Activated T-helper 9 cell treated with anti-CD3 and anti-CD28 coated beads, Interleukin-2, amount 50 U/mL, for 16 hours (primary cell): ENCODE measurements around the gene KRTAP26-1.

Experiments
- DNase-seq: peaks from one replicate; pipeline ENCODE4 v3.0.0-alpha.2; 2020; ENCODE audit warnings: low read depth

Gene KRTAP26-1, protein sequence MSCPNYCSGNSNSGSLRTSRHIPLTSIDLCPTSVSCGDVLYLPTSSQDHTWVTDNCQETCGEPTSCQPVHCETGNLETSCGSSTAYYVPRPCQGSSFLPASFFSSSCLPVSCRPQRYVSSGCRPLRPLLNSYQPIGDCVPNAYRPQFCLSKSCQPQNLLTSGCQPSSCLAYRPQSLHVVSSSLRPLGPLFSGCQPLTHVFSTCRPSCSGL

DNA sequence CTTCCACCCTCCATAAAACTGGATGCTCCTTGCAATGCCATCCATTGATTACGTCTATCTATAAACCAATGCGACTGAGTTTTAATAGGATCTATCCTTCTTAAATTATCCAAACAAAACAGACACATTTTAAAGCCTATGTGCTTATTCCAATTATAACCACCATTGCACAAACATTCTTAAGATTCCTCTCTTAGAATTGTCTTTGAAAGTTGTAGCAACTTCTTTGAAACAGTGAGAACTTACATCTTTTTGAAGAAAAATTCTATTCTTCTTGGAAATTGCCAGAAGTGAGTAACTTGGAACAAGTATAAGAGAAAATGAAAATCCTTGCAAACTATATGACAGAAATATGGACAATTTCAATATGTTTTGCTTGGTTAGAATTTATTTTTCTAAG is at the start of gene KRTAP26-1:
KRTAP26-1 (minus strand) TSS at position 101 of the 400 bp plus-strand sequence. CDS start 280 bp downstream, outside the sequence.
- DNase-seq = no peak

DNA sequence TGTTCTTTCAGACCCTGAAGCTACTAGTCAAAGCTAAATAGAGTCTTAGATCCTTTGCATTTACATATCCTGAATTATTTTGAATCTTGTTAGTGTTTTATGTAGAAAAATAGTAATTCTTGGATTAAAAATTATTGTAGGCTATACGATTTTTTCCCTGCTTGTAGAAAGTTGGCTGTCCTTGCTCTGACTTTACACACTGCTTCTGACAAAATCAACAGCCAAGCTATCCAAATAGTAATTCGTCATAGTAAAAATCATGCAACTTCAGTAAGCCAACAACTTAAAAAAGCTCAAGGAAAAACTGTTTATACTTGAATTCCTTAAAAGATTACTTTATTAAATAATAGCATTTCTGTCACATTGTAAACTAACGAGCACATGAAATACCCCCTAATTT is 35.8 kb upstream of the KRTAP26-1 start:
- no peak for DNase-seq

GRCh38 chr21:30354308-30355005 is 34.3 kb upstream of the KRTAP26-1 start:
- DNase-seq = no peak

GRCh38 chr21:30351534-30351933 is 31.4 kb upstream of the KRTAP26-1 start:
- no peak for DNase-seq

- DNase-seq = no peak
These were observed 29.5 kb upstream of the KRTAP26-1 start for GRCh38 chr21:30349572-30349971.

DNA sequence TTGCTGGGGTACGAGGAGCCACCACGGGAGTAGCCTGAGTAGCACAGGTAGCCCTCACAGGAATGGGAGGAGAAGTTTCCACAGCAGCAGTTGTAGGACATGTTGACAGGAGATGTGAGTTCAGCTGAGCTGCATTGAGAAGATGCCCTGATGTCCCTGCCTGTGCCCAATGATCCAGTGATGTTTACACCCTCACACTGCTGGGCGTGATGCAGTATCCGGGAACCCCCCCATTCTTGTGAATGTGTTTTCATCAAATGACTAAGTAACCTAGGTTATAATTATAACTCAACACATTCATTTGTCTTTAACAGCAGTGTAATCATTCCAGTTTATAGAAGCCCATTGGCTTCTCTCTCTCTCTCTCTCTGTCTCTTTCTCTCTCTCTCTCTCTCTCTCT is 28.4 kb upstream of the KRTAP26-1 start, which contains the start of gene KRTAP23-1:
KRTAP23-1 (minus strand) TSS at position 101 of the 400 bp plus-strand sequence; CDS start at position 101, 0 bp downstream.
- DNase-seq = no peak

GRCh38 chr21:30345014-30345413 is 24.9 kb upstream of the KRTAP26-1 start:
- DNase-seq = no peak

DNA sequence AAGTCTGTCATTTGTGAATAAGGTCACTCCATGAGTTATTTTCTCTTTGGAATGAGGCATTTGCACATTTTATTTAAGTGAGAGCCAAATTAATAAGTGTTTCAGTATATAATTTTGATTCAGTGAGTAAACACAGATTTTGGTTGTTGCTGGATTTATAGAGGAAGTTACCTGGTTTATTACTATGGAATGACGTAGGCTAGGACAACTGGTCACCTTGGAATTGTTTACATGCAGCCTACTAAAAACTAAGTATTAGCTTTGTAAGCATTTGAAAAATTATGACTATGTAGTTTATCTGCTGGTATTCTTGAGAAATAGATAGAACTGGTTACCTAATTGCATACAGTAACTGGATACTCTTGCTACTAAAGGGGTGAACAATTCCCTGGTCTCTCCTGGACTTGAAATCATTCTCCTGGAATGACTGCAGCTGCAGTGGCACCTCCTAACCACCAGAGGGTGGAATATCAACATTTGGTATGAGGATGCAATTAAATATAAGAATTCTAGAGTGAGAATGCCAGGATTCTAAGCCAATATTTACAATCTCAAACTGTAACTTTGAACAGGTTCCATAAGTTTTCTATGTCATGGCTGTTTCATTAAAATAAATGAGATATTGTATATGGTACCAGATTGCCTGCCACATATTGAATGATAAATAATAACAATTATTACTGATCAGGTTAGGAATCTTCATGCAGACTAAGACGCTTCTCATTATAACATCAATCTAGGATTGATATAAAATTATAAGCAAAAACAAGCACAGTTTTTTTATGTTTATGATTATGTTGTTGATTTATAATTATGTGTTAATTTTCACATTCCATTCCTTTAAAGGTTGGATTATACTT is 20.8 kb upstream of the KRTAP26-1 start:
- no peak for DNase-seq

DNA sequence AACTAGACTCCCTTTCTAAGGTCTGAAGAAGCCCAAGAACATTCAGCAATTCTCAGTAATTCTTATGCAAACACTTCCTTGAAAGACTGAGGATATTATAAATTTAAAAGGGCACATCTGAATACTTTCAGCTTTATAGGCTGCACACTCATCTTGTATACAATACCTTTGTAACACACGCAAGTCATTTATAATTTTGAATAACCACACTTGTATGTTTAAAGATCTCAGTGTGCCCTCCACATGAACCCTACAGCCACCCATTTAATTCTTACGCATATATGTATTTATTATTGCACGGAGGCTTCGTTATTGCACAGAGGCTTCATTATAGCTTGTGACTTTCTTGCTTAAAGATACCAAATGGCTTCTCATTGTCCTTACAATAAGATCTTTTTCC is 18.6 kb upstream of the KRTAP26-1 start:
- no peak for DNase-seq

- no peak for DNase-seq
These were observed 17.7 kb upstream of the KRTAP26-1 start for GRCh38 chr21:30337772-30338171.

DNA sequence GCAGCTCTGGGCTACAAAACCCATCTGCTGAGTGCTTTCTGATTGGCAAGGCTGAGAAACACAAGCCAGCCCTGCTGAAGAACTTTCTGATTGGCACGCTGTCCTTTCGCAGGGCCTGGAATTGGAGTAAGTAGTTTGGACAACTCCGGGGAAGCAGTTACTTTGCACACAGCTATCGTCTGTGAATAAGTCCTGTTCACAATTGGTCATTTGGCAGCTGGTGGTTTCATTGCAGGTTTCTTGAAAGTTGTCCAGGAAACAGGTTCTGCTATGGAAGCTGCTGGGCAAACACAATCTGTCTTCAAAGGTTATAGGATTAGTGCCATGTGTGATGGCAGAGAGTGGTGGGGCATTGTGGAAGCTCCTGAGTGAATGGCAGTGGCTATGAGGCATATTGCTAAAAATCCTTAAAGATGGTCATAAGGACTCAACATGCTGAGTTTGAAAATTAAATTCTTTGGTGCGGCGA is 17.2 kb upstream of the KRTAP26-1 start, which contains the start of gene KRTAP27-1:
KRTAP27-1 (minus strand) TSS at position 419 of the 469 bp plus-strand sequence; CDS start at position 393, 26 bp downstream.
- no peak for DNase-seq

DNA sequence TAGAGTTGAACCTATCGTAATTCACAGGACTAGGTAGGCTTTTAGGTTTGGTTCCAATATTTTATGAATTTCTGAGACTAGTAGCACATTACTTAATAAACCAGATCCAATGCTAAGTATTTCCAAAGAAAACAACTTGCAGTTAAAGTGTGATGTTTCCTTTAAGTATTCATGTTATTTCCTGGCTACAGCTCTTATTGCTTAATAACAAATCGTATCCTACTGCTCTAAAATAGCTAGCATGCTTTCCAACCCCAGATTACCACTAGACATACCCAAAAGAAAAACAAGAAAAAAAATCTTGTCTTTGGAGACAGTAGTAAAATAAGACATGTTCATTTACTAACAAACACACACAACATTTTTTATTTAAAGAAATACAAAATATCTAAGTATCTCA is 16.5 kb upstream of the KRTAP26-1 start:
- DNase-seq = no peak

- DNase-seq = no peak
These were observed 13.6 kb upstream of the KRTAP26-1 start for GRCh38 chr21:30333736-30334135.

DNA sequence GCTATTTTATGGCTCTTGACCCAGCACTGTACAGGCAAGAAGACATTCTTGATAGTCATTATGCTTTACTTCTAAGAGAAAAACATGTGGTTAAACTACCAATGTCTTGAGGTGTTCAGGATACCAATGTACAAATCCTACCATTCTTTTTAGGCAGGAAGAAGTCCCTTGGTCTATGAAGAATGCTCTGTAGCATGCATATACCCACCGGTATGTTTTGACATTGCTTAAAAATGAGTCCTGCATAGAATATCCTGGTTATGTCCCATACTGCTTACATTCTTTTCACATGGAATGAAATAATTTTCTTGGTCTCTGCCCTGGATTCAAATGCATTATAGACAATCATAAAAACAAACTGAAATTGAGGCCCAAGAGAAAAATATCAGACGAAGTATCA is 12.6 kb upstream of the KRTAP26-1 start:
- DNase-seq = no peak

DNA sequence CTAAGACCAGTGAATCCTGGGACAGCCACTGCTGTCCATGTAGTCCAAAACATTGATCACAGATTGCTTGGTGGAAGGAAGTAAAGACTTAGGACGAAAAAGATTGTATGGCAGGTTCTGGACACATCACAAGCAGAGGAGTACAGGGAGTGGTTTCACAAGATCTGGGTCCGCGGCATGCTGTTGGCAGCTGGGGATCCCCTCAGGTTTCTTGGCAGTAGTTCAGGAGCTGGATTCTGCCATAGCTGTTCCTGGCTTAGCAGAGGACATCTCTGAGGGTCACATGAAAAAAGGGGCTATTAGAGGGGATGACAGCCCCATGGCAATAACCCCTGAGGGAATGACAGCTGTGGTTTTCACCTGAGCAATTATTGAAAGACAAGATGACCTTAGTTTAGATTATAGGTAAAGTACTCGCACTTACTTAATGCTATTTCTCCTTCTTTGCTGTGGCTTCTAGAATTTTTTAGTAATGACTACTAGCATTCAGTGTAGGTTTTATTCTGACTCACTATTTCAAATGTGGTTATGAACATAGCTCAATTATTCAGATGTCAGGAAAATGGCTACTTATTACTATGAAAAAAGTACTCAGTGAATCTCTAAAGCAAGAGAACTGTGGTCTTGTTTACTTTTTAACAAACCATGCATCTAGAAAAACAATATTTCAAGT is 9.2 kb upstream of the KRTAP26-1 start:
- no peak for DNase-seq

- DNase-seq = no peak
These were observed 6.3 kb upstream of the KRTAP26-1 start for GRCh38 chr21:30326390-30326789.

- no peak for DNase-seq
These were observed 4.4 kb downstream of the KRTAP26-1 start for GRCh38 chr21:30315701-30316100.

DNA sequence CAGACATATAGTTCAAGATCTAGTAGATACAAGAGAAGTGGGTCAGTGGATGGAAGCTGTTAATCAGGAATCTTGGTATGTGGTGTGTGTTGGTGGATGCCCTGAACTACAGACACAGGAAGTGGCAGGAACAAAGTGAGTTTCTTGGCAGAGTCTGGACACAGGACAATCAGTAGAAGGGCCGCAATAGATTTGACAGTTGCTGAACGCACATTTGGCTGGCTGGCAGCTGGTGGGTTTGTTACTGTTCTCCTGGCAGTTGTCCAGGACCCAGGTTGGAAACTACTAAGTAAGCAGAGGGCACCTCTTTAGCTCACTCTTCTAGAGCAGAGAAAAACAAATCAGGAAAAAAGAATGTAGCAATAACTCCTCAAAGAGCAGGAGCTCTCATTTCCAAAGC is 13.2 kb downstream of the KRTAP26-1 start:
- DNase-seq = no peak

- no peak for DNase-seq
These were observed 15.0 kb downstream of the KRTAP26-1 start for GRCh38 chr21:30305136-30305535.

DNA sequence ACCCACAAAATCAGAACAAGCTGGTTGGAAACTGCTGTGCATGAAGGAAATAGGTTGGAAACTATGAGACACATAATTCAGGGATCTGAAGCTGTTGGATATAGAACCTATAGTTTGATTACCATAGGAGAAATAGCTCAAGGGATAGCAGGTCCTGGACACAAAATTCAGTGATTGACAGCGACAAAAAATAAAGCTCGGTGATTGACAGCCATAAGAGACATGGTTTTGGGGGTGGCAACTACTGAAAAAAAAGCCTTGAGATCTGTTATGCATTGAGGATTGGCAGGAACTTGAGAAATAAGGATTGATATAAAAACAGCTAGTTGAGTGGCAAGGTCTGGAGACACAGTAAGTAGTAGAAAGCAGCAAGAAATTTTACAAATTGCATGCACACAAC is 30.9 kb downstream of the KRTAP26-1 start, which contains the start of gene KRTAP25-1:
KRTAP25-1 (minus strand) TSS at position 300 of the 400 bp plus-strand sequence; CDS start at position 276, 24 bp downstream.
- DNase-seq = no peak

DNA sequence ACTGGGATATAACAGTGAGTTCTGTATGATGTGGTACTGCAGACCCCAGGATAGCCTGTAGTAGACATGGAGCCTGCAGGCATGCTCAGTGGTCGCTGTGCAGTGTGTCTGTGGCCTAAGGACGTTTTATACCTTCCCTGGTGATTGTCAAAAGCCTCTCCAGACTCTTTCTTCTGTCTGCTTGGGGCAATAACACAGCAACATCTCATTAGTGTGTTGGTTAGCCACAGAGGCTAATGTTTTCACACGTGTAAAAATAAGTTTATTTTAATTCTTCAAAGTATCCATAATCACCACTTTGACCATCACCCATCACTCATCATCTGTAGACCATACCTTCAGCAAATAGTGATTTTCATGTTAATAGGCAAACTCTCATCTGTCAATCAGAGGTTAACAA is 37.3 kb downstream of the KRTAP26-1 start, which contains the start of gene KRTAP24-1:
KRTAP24-1 (minus strand) TSS at position 101 of the 400 bp plus-strand sequence; CDS start at position 83, 18 bp downstream.
- no peak for DNase-seq

- no peak for DNase-seq
These were observed 48.5 kb downstream of the KRTAP26-1 start for GRCh38 chr21:30271611-30272010.
